Hepatocyte (in vitro differentiated cells): ENCODE data around the gene NOTUM. TPM values are rescaled to one million over a fixed set of nuclear protein-coding genes. Genes with fewer than 3 reads are reported as not detected.

Experiments
- DNase-seq: peaks from one replicate; pipeline ENCODE4 v3.0.0-alpha.2; 2016; ENCODE audit warnings: low spot score
- H2AFZ ChIP-seq: fragments of 200-600 bp; sonication (generic); 2 replicates; pipeline ENCODE4 v1.6.0; 2016; ENCODE audit warnings: antibody characterized with exemption, mild to moderate bottlenecking
- H3K27ac ChIP-seq: fragments of 200-600 bp; sonication (generic); 2 replicates; pipeline ENCODE4 v1.5.1; 2016; ENCODE audit warnings: mild to moderate bottlenecking
- H3K27me3 ChIP-seq: fragments of 200-600 bp; sonication (generic); 2 replicates; pipeline ENCODE4 v1.6.1; 2016
- H3K36me3 ChIP-seq: fragments of 200-600 bp; sonication (generic); replicated peaks from 2 replicates; pipeline ENCODE4 v1.5.1; 2016; ENCODE audit warnings: low read depth; ENCODE audit not compliant: insufficient read depth
- H3K4me1 ChIP-seq: fragments of 200-600 bp; sonication (generic); 2 replicates; pipeline ENCODE4 v1.5.1; 2016; ENCODE audit warnings: mild to moderate bottlenecking, moderate library complexity; ENCODE audit not compliant: insufficient read depth
- H3K4me2 ChIP-seq: fragments of 200-600 bp; sonication (generic); 2 replicates; pipeline ENCODE4 v1.6.0; 2016
- H3K4me3 ChIP-seq: fragments of 200-600 bp; sonication (generic); 2 replicates; pipeline ENCODE4 v1.5.1; 2016; ENCODE audit warnings: mild to moderate bottlenecking
- H3K79me2 ChIP-seq: fragments of 200-600 bp; sonication (generic); 2 replicates; pipeline ENCODE4 v1.6.0; 2017; ENCODE audit warnings: mild to moderate bottlenecking
- H3K9me2 ChIP-seq: fragments of 200-600 bp; sonication (generic); replicated peaks from 2 replicates; pipeline ENCODE4 v1.6.0; 2017; ENCODE audit warnings: mild to moderate bottlenecking; ENCODE audit not compliant: insufficient read depth
- H3K9me3 ChIP-seq: fragments of 200-600 bp; sonication (generic); 2 replicates; pipeline ENCODE4 v1.5.1; 2016; ENCODE audit warnings: low read depth, mild to moderate bottlenecking
- H4K20me1 ChIP-seq: fragments of 200-600 bp; sonication (generic); 2 replicates; pipeline ENCODE4 v1.6.0; 2016; ENCODE audit warnings: mild to moderate bottlenecking; ENCODE audit not compliant: insufficient read depth, poor library complexity, severe bottlenecking
- CTCF ChIP-seq: fragments of 200-600 bp; sonication (generic); IDR thresholded peaks from 2 replicates; pipeline ENCODE4 v1.5.1; 2016; ENCODE audit warnings: antibody characterized with exemption, mild to moderate bottlenecking; ENCODE audit not compliant: poor library complexity
- EZH2 ChIP-seq: fragments of 200-600 bp; sonication (generic); IDR thresholded peaks from 2 replicates; pipeline ENCODE4 v1.6.1; 2016; ENCODE audit warnings: antibody characterized with exemption, mild to moderate bottlenecking, borderline replicate concordance
- EZH2phosphoT487 ChIP-seq: fragments of 200-600 bp; sonication (generic); IDR thresholded peaks from one replicate; pipeline ENCODE4 v1.6.1; 2018; ENCODE audit warnings: antibody characterized with exemption, mild to moderate bottlenecking, low read depth, moderate library complexity; ENCODE audit not compliant: unreplicated experiment, severe bottlenecking
- WGBS: methylation state at CpG from one replicate; pipeline ENCODE4 v1.1.6; 2016; ENCODE audit warnings: low lambda C conversion rate; ENCODE audit errors: missing lambda C conversion rate; 5-methylcytosine and 5-hydroxymethylcytosine counted together
- polyA plus RNA-seq: library from polyadenylated mRNA; unstranded; fragments of >200 nt; fragmentation: Nextera tagmentation; extraction: Ambion mirVana; gene quantifications from 2 replicates; pipeline ENCODE4 v1.2.1, GENCODE V29; 2016
- total RNA-seq: library from RNA; depleted of rRNA; stranded (reverse); fragments of >200 nt; gene quantifications from 2 replicates; pipeline ENCODE4 v1.2.3, GENCODE V29; 2014

The NOTUM gene
- total and polyA plus RNA-seq, 2 experiments from 2014 or later, result 1.0 to 4.7 TPM

- Histone ChIP-seq H3K27me3 (no peaks in the 10 kb centered on the region), H3K79me2 (peaks cover 18% of the 10 kb centered on the region), H2AFZ (no peak overlapping the region), H3K27ac (no peak overlapping the region), H3K9me2 (no peaks in the 10 kb centered on the region), H3K36me3 (no peaks in the 10 kb centered on the region), H3K4me3 (no peak overlapping the region), H3K9me3 (no peaks in the 10 kb centered on the region), H4K20me1 (peaks cover 4% of the 10 kb centered on the region), H3K4me2 (no peak overlapping the region), H3K4me1 (peaks cover 16% of the 10 kb centered on the region)
- no peak for DNase-seq
- 94% methylated on average over 26 of the region's 26 CpGs for WGBS
- TF ChIP-seq CTCF (no peak), EZH2phosphoT487 (no peak), EZH2 (no peak)
These were observed 53.5 kb downstream of the NOTUM start for GRCh38 chr17:81907219-81908145.

- Histone ChIP-seq H3K4me1 (peaks cover 20% of the 10 kb centered on the region), H3K27me3 (no peaks in the 10 kb centered on the region), H4K20me1 (peaks cover 6% of the 10 kb centered on the region), H3K4me3 (no peak overlapping the region), H3K9me2 (no peaks in the 10 kb centered on the region), H3K79me2 (peaks cover 18% of the 10 kb centered on the region), H3K4me2 (no peak overlapping the region), H3K27ac (no peak overlapping the region), H2AFZ (no peak overlapping the region), H3K36me3 (no peaks in the 10 kb centered on the region), H3K9me3 (no peaks in the 10 kb centered on the region)
- no peak for DNase-seq
- TF ChIP-seq EZH2phosphoT487, result no peak
- TF ChIP-seq CTCF, result no peak
- 97% methylated on average over 15 of the region's 15 CpGs for WGBS
These were observed 54.3 kb downstream of the NOTUM start for GRCh38 chr17:81906476-81907218.

GRCh38 chr17:81905993-81906392 is 55.0 kb downstream of the NOTUM start:
- Histone ChIP-seq H3K79me2 (peaks cover 18% of the 10 kb centered on the region), H2AFZ (no peak overlapping the region), H3K27me3 (no peaks in the 10 kb centered on the region), H3K9me2 (no peaks in the 10 kb centered on the region), H3K9me3 (no peaks in the 10 kb centered on the region), H3K4me1 (peaks cover 22% of the 10 kb centered on the region), H3K27ac (no peak overlapping the region), H3K4me2 (no peak overlapping the region), H4K20me1 (peaks cover 7% of the 10 kb centered on the region), H3K36me3 (no peaks in the 10 kb centered on the region), H3K4me3 (no peak overlapping the region)
- 92% methylated on average over 10 of the region's 10 CpGs for WGBS
- DNase-seq, result no peak
- no peak for TF ChIP-seq EZH2
- no peak for TF ChIP-seq EZH2phosphoT487
- TF ChIP-seq CTCF, result no peak
